Endodermal cell (in vitro differentiated cells): ENCODE measurements around the gene PDX1. TPM values are rescaled to one million over a fixed set of nuclear protein-coding genes. Genes with fewer than 3 reads are reported as not detected.

Experiments
- DNase-seq: peaks from one replicate; pipeline ENCODE4 v3.0.0-alpha.2; 2017
- H3K27ac ChIP-seq: 2 replicates; pipeline ENCODE4 v1.5.1; 2013; ENCODE audit warnings: mild to moderate bottlenecking, low read depth, low read length, moderate library complexity
- H3K27me3 ChIP-seq: 2 replicates; pipeline ENCODE4 v1.6.1; 2013; ENCODE audit warnings: mild to moderate bottlenecking, low read length, moderate library complexity; ENCODE audit not compliant: insufficient read depth, control insufficient read depth, poor library complexity, severe bottlenecking
- H3K36me3 ChIP-seq: 2 replicates; pipeline ENCODE4 v1.7.0; 2013; ENCODE audit warnings: mild to moderate bottlenecking, low read length, moderate library complexity; ENCODE audit not compliant: control insufficient read depth, insufficient read depth
- H3K4me1 ChIP-seq: one replicate; pipeline ENCODE4 v1.7.0; 2013; ENCODE audit warnings: low read length; ENCODE audit not compliant: control insufficient read depth, insufficient read depth
- H3K4me3 ChIP-seq: 2 replicates; pipeline ENCODE4 v1.5.1; 2013; ENCODE audit warnings: mild to moderate bottlenecking, low read length, moderate library complexity
- H3K9ac ChIP-seq: 2 replicates; pipeline ENCODE4 v1.6.1; 2013; ENCODE audit warnings: mild to moderate bottlenecking, low read length, moderate library complexity; ENCODE audit not compliant: poor library complexity, severe bottlenecking; ENCODE audit errors: extremely low read depth
- H3K9me3 ChIP-seq: 2 replicates; pipeline ENCODE4 v1.6.1; 2013; ENCODE audit warnings: mild to moderate bottlenecking, low read length, moderate library complexity; ENCODE audit not compliant: control insufficient read depth
- H3K27ac Mint-ChIP-seq: 2 replicates; pipeline ENCODE4 v1.8.0; 2020; ENCODE audit warnings: mixed read lengths
- H3K27me3 Mint-ChIP-seq: 2 replicates; pipeline ENCODE4 v1.8.0; 2021; ENCODE audit warnings: mild to moderate bottlenecking, mixed read lengths; ENCODE audit not compliant: insufficient read depth
- H3K36me3 Mint-ChIP-seq: 2 replicates; pipeline ENCODE4 v1.8.0; 2020; ENCODE audit warnings: low read depth, mixed read lengths
- H3K4me1 Mint-ChIP-seq: 2 replicates; pipeline ENCODE4 v1.8.0; 2020; ENCODE audit warnings: mixed read lengths
- H3K4me3 Mint-ChIP-seq: 2 replicates; pipeline ENCODE4 v1.8.0; 2020; ENCODE audit warnings: mild to moderate bottlenecking, moderate library complexity, mixed read lengths
- H3K9me3 Mint-ChIP-seq: 2 replicates; pipeline ENCODE4 v1.8.0; 2020; ENCODE audit warnings: mild to moderate bottlenecking, mixed read lengths
- WGBS, 2 experiments: methylation state at CpG; one replicate each; pipeline versions ENCODE4 v1.1.5 to v1.1.7; 2013; ENCODE audit warnings: missing lambda C conversion rate in 2 of 2, mixed read lengths in 1 of 2; ENCODE audit not compliant: insufficient coverage in 1 of 2, insufficient read length in 1 of 2; 5-methylcytosine and 5-hydroxymethylcytosine counted together
- total RNA-seq, 2 donors: library from RNA; stranded (reverse); fragmentation: NEBNext Ultra II Directional in 1 of 2; extraction: Animal tissue kit (Norgen Biotek cat#: 25700) in 1 of 2; gene quantifications; 2 replicates in 1 of 2; 3 replicates in 1 of 2; pipeline ENCODE4 v1.2.1, GENCODE V29; 2021
- TF ChIP-seq, protein P1 (sequence below): fragments of 200-600 bp; sonication (generic); conservative IDR thresholded peaks from 2 replicates; pipeline ENCODE4 v1.5.0; 2021; ENCODE audit warnings: antibody characterized with exemption, mild to moderate bottlenecking

Gene PDX1
- total RNA-seq, 2 donors from 2014 or later = not detected

DNA sequence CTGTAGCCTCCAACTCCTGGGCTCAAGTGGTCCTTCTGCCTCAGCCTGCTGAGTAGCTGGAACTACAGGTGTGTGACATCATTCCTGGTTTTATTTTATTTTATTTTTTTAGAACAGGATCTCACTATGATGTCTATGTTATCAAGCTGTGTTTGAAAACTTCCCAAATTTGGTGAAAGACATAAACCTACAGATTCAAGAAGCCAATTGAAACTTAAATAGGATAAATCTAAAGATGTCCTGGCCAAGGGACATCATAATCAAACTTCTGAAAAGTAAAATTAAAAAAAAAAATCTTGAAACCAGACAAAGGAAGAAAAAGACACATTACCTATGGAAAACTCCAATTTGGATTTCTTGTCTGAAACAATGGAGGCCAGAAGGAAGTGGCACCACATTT is 23.1 kb upstream of the PDX1 start:
- no peaks in the 10 kb centered on the region for H3K36me3 Mint-ChIP-seq
- H3K27me3 Mint-ChIP-seq = peaks cover 78% of the 10 kb centered on the region
- H3K4me1 ChIP-seq = no peaks in the 10 kb centered on the region

DNA sequence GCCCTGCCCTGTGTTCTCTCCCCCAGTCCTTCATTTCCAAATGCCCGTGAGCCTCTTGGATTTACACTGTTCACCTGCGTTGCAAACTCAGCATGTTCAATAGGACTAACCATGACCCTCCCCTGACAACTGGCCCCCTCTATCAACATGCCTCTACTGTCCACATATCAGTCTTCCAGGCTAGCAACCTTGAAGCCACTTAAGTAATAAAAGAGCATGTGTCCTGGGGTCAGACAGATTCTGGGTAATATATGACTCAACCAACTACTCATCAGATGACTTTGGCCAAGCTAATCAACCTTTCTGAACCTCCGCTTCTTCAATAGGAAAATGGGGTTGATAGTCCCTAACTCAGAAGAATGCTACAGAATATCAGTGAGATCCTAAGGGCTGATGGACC is 15.1 kb upstream of the PDX1 start:
- TF ChIP-seq, protein P1, sequence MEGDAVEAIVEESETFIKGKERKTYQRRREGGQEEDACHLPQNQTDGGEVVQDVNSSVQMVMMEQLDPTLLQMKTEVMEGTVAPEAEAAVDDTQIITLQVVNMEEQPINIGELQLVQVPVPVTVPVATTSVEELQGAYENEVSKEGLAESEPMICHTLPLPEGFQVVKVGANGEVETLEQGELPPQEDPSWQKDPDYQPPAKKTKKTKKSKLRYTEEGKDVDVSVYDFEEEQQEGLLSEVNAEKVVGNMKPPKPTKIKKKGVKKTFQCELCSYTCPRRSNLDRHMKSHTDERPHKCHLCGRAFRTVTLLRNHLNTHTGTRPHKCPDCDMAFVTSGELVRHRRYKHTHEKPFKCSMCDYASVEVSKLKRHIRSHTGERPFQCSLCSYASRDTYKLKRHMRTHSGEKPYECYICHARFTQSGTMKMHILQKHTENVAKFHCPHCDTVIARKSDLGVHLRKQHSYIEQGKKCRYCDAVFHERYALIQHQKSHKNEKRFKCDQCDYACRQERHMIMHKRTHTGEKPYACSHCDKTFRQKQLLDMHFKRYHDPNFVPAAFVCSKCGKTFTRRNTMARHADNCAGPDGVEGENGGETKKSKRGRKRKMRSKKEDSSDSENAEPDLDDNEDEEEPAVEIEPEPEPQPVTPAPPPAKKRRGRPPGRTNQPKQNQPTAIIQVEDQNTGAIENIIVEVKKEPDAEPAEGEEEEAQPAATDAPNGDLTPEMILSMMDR = no peak
- Histone ChIP-seq H3K36me3 (no peaks in the 10 kb centered on the region), H3K27ac (no peak overlapping the region), H3K4me3 (no peak overlapping the region), H3K27me3 (peaks cover 86% of the 10 kb centered on the region), H3K9me3 (no peaks in the 10 kb centered on the region), H3K9ac (no peak overlapping the region), H3K4me1 (no peaks in the 10 kb centered on the region)
- Mint-ChIP-seq H3K4me3 (no peak overlapping the region), H3K27ac (no peak overlapping the region), H3K9me3 (no peaks in the 10 kb centered on the region), H3K4me1 (peaks cover 8% of the 10 kb centered on the region), H3K27me3 (peaks cover 90% of the 10 kb centered on the region), H3K36me3 (no peaks in the 10 kb centered on the region)
- 86 to 95% methylated on average over 3 of the region's 3 CpGs for WGBS, 2 experiments
- DNase-seq = no peak

More for the DNA sequence above, 23.1 kb upstream of the PDX1 start:
- no peak overlapping the region for H3K27ac ChIP-seq
- Mint-ChIP-seq H3K4me1 (no peaks in the 10 kb centered on the region), H3K27ac (no peak overlapping the region), H3K4me3 (no peak overlapping the region), H3K9me3 (peaks cover 3% of the 10 kb centered on the region)
- DNase-seq = no peak
- peaks cover 63% of the 10 kb centered on the region for H3K27me3 ChIP-seq
- no peak overlapping the region for H3K9ac ChIP-seq
- no peak overlapping the region for H3K4me3 ChIP-seq
- no peaks in the 10 kb centered on the region for H3K36me3 ChIP-seq
- TF ChIP-seq, protein P1 = no peak
- no peaks in the 10 kb centered on the region for H3K9me3 ChIP-seq

DNA sequence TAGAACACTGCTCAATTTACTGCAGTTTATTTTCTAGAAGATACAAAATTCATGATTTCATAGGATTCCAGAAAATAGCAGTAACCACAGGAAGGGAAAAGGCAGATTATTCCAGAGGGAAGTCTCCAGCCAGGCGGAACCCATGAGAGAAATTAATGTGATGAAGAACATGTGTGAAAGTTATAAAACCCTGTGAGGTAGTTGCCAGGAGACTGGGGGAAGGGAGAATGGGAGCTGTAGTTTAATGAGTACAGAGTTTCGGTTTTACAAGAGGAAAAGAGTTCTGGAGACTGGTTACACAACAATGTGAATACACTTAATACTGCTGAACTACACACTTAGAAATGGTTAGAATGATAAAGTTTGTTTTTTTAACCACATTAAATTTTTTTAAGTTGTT is 14.2 kb upstream of the PDX1 start:
- Histone ChIP-seq H3K9me3 (no peaks in the 10 kb centered on the region), H3K9ac (no peak overlapping the region), H3K36me3 (no peaks in the 10 kb centered on the region), H3K4me1 (no peaks in the 10 kb centered on the region), H3K27me3 (peaks cover 96% of the 10 kb centered on the region), H3K4me3 (no peak overlapping the region), H3K27ac (no peak overlapping the region)
- Mint-ChIP-seq H3K27me3 (peaks cover 93% of the 10 kb centered on the region), H3K4me1 (peaks cover 17% of the 10 kb centered on the region), H3K9me3 (no peaks in the 10 kb centered on the region), H3K36me3 (no peaks in the 10 kb centered on the region), H3K4me3 (no peak overlapping the region), H3K27ac (no peak overlapping the region)
- 88 to 100% methylated on average over 1 to 2 of the region's 2 CpGs for WGBS, 2 experiments
- no peak for DNase-seq
- TF ChIP-seq, protein P1 = no peak
